Liver (tissue), 9 donors: Measurements from ENCODE around the gene PKP1. TPM values are rescaled to one million over a fixed set of nuclear protein-coding genes. Genes with fewer than 3 reads are reported as not detected.

Experiments
- DNase-seq: peaks from one replicate; pipeline ENCODE4 v3.0.0-alpha.2; 2017; ENCODE audit warnings: low spot score
- H3K27ac ChIP-seq, 2 donors: one replicate each; pipeline ENCODE4 v1.7.0; 2013; ENCODE audit warnings: inconsistent platforms in 2 of 2, low read length in 2 of 2, control low read depth in 1 of 2, low read depth in 1 of 2, mild to moderate bottlenecking in 1 of 2
- H3K27me3 ChIP-seq, 4 donors: one replicate each; pipeline versions ENCODE4 v1.6.1 to v1.7.0; 2013; ENCODE audit warnings: low read length in 3 of 4, inconsistent platforms in 1 of 4, mild to moderate bottlenecking in 1 of 4, moderate library complexity in 1 of 4; ENCODE audit not compliant: control insufficient read depth in 4 of 4, insufficient read depth in 4 of 4
- H3K36me3 ChIP-seq, 4 donors: one replicate each; pipeline versions ENCODE4 v1.6.1 to v1.7.0; 2013; ENCODE audit warnings: low read length in 3 of 4, mild to moderate bottlenecking in 3 of 4, low read depth in 1 of 4, moderate library complexity in 1 of 4; ENCODE audit not compliant: control insufficient read depth in 4 of 4, insufficient read depth in 3 of 4
- H3K4me1 ChIP-seq, 4 donors: one replicate each; pipeline versions ENCODE4 v1.6.1 to v1.7.0; 2013; ENCODE audit warnings: low read length in 3 of 4, mild to moderate bottlenecking in 3 of 4, moderate library complexity in 1 of 4; ENCODE audit not compliant: control insufficient read depth in 4 of 4, insufficient read depth in 4 of 4
- H3K4me3 ChIP-seq, 3 donors: one replicate each; pipeline versions ENCODE4 v1.6.1 to v1.7.0; 2013; ENCODE audit warnings: low read length in 3 of 3, control low read depth in 1 of 3, low read depth in 1 of 3, mild to moderate bottlenecking in 1 of 3
- H3K9ac ChIP-seq, 2 donors: one replicate each; pipeline ENCODE4 v1.7.0; 2013; ENCODE audit warnings: low read length in 2 of 2, mild to moderate bottlenecking in 2 of 2, moderate library complexity in 2 of 2, control low read depth in 1 of 2, low read depth in 1 of 2
- H3K9me3 ChIP-seq, 4 donors: one replicate each; pipeline versions ENCODE4 v1.6.1 to v1.7.0; 2013; ENCODE audit warnings: low read length in 3 of 4; ENCODE audit not compliant: control insufficient read depth in 4 of 4
- EGR1 ChIP-seq, 2 donors: IDR thresholded peaks; 2 replicates each; pipeline ENCODE4 v1.6.1; 2016 to 2018; ENCODE audit warnings: antibody characterized with exemption in 2 of 2, low read depth in 2 of 2
- FOXA1 ChIP-seq: IDR thresholded peaks from 2 replicates; pipeline ENCODE4 v1.6.1; 2016; ENCODE audit warnings: antibody characterized with exemption
- FOXA2 ChIP-seq: IDR thresholded peaks from 2 replicates; pipeline ENCODE4 v1.6.1; 2016; ENCODE audit warnings: antibody characterized with exemption
- GABPA ChIP-seq, 2 donors: IDR thresholded peaks in 1 of 2; conservative IDR thresholded peaks in 1 of 2; 2 replicates each; pipeline ENCODE4 v1.6.1; 2016; ENCODE audit warnings: antibody characterized with exemption in 2 of 2, mild to moderate bottlenecking in 1 of 2, moderate library complexity in 1 of 2
- HNF4A ChIP-seq, 2 donors: conservative IDR thresholded peaks; 2 replicates each; pipeline ENCODE4 v1.6.1; 2016; ENCODE audit warnings: antibody characterized with exemption in 2 of 2, mild to moderate bottlenecking in 2 of 2
- HNF4G ChIP-seq: IDR thresholded peaks from 2 replicates; pipeline ENCODE4 v1.6.1; 2016; ENCODE audit warnings: antibody characterized with exemption
- JUND ChIP-seq, 2 donors: IDR thresholded peaks; 2 replicates each; pipeline ENCODE4 v1.6.1; 2016; ENCODE audit warnings: antibody characterized with exemption in 2 of 2
- NR2F2 ChIP-seq: IDR thresholded peaks from 2 replicates; pipeline ENCODE4 v1.6.1; 2016; ENCODE audit warnings: antibody characterized with exemption
- RAD21 ChIP-seq, 2 donors: IDR thresholded peaks; 2 replicates each; pipeline ENCODE4 v1.6.1; 2016; ENCODE audit warnings: antibody characterized with exemption in 2 of 2, mild to moderate bottlenecking in 2 of 2
- RXRA ChIP-seq, 2 donors: IDR thresholded peaks; 2 replicates each; pipeline ENCODE4 v1.6.1; 2017 to 2018; ENCODE audit warnings: antibody characterized with exemption in 2 of 2, mild to moderate bottlenecking in 1 of 2
- SP1 ChIP-seq: IDR thresholded peaks from 2 replicates; pipeline ENCODE4 v1.6.1; 2018; ENCODE audit warnings: antibody characterized with exemption, mild to moderate bottlenecking
- TAF1 ChIP-seq: conservative IDR thresholded peaks from 2 replicates; pipeline ENCODE4 v1.6.1; 2016; ENCODE audit warnings: antibody characterized with exemption, mild to moderate bottlenecking
- YY1 ChIP-seq: IDR thresholded peaks from 2 replicates; pipeline ENCODE4 v1.6.1; 2016; ENCODE audit warnings: antibody characterized with exemption, mild to moderate bottlenecking
- WGBS: extraction: QIAGEN DNeasy Blood & Tissue Kit; methylation state at CpG from one replicate; pipeline ENCODE4 v1.1.7; 2013; 5-methylcytosine and 5-hydroxymethylcytosine counted together
- polyA plus RNA-seq, 2 donors: library from polyadenylated mRNA; stranded (reverse) in 1 of 2; unstranded in 1 of 2; fragments of 200-250 nt in 1 of 2; fragments of >200 nt in 1 of 2; fragmentation: Nextera tagmentation in 1 of 2; extraction: Ambion mirVana in 1 of 2; gene quantifications; one replicate each; pipeline versions ENCODE4 v1.2.1 to v1.2.3, GENCODE V29; 2013 to 2015
- total RNA-seq, 2 donors: library from RNA; depleted of rRNA; stranded (reverse); fragments of >200 nt; gene quantifications; one replicate each; pipeline ENCODE4 v1.2.3, GENCODE V29; 2014
- TF ChIP-seq, protein P1 (sequence below): fragments of 150-350 bp; IDR thresholded peaks from 2 replicates; pipeline ENCODE4 v1.5.1; 2017; ENCODE audit warnings: improper control_type of control experiment, low read depth, low read length; ENCODE audit not compliant: missing input control
- TF ChIP-seq, protein P2 (sequence below): IDR thresholded peaks from 2 replicates; pipeline ENCODE4 v1.6.1; 2016; ENCODE audit warnings: antibody characterized with exemption
- TF ChIP-seq, protein P3 (sequence below): IDR thresholded peaks from 2 replicates; pipeline ENCODE4 v1.6.1; 2016; ENCODE audit warnings: antibody characterized with exemption
- TF ChIP-seq, protein P4 (sequence below): IDR thresholded peaks from 2 replicates; pipeline ENCODE4 v1.6.1; 2016; ENCODE audit warnings: antibody characterized with exemption, mild to moderate bottlenecking
- TF ChIP-seq, protein P5 (sequence below): IDR thresholded peaks from 2 replicates; pipeline ENCODE4 v1.6.1; 2016; ENCODE audit warnings: antibody characterized with exemption
- donor health status: healthy.
- donor health status: healthy.
- donor health status: healthy.
- donor health status: healthy.
- donor health status: healthy.

PKP1 gene
- total and polyA plus RNA-seq, 4 donors = 0.01 TPM; not detected in 3

DNA sequence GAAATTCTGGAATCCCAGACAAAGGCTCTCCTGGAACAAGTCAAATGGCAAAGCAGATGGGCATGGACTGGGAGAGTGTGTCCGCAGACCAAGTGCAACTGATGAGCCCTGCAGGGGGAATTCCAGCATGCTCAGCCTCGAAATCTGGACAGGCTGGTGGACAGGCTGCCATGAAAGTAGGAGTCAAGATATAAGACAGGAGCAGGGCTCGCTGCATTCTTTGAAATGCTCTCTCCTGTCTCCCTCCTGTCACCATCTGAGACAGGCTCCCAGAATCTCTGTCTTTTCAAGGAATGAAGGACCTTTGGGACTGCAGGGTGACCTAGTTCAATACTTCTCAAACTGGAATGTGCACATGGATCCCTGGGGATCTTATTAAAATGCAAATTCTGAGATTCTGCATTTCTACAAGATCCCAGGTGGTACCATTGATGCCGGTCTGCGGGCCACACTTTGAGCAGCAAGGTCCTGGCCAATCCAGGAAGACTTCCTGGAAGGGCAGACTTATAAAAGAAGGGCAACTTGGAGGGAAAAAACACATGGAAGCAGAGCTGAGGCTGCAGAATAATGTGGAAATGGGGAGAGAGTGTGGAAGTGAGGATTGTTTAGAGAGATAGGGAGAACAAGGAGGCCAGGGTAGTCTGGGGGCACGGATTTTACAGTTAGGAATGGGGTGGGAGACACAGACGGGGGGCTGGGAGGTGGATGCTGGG lies 64.3 kb downstream of the PKP1 start:
- Histone ChIP-seq H3K4me1 (no peaks in the 10 kb centered on the region), H3K27me3 (no peaks in the 10 kb centered on the region), H3K27ac (no peak overlapping the region), H3K9ac (no peak overlapping the region), H3K9me3 (no peaks in the 10 kb centered on the region), H3K4me3 (no peak overlapping the region), H3K36me3 (no peaks in the 10 kb centered on the region)
- WGBS = 27% methylated on average over 7 of the region's 7 CpGs
- TF ChIP-seq TAF1 (no peak), GABPA (IDR thresholded peaks at IDR 0.05 in 1 of 2, conservative IDR thresholded peaks at IDR 0.05 in 1 of 2) (no peak), RXRA (IDR thresholded peaks at IDR 0.05) (no peak), RAD21 (IDR thresholded peaks at IDR 0.05) (no peak), FOXA1 (no peak), JUND (IDR thresholded peaks at IDR 0.05) (no peak), NR2F2 (no peak), HNF4A (conservative IDR thresholded peaks at IDR 0.05) (no peak), SP1 (no peak), HNF4G (no peak), FOXA2 (no peak), YY1 (no peak), EGR1 (IDR thresholded peaks at IDR 0.05; ENCODE audit: low read depth in 2 of 2) (no peak)
- TF ChIP-seq, protein P1, sequence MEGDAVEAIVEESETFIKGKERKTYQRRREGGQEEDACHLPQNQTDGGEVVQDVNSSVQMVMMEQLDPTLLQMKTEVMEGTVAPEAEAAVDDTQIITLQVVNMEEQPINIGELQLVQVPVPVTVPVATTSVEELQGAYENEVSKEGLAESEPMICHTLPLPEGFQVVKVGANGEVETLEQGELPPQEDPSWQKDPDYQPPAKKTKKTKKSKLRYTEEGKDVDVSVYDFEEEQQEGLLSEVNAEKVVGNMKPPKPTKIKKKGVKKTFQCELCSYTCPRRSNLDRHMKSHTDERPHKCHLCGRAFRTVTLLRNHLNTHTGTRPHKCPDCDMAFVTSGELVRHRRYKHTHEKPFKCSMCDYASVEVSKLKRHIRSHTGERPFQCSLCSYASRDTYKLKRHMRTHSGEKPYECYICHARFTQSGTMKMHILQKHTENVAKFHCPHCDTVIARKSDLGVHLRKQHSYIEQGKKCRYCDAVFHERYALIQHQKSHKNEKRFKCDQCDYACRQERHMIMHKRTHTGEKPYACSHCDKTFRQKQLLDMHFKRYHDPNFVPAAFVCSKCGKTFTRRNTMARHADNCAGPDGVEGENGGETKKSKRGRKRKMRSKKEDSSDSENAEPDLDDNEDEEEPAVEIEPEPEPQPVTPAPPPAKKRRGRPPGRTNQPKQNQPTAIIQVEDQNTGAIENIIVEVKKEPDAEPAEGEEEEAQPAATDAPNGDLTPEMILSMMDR = no peak
- TF ChIP-seq, protein P2, sequence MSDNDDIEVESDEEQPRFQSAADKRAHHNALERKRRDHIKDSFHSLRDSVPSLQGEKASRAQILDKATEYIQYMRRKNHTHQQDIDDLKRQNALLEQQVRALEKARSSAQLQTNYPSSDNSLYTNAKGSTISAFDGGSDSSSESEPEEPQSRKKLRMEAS = no peak
- TF ChIP-seq, protein P3, sequence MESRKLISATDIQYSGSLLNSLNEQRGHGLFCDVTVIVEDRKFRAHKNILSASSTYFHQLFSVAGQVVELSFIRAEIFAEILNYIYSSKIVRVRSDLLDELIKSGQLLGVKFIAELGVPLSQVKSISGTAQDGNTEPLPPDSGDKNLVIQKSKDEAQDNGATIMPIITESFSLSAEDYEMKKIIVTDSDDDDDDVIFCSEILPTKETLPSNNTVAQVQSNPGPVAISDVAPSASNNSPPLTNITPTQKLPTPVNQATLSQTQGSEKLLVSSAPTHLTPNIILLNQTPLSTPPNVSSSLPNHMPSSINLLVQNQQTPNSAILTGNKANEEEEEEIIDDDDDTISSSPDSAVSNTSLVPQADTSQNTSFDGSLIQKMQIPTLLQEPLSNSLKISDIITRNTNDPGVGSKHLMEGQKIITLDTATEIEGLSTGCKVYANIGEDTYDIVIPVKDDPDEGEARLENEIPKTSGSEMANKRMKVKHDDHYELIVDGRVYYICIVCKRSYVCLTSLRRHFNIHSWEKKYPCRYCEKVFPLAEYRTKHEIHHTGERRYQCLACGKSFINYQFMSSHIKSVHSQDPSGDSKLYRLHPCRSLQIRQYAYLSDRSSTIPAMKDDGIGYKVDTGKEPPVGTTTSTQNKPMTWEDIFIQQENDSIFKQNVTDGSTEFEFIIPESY = no peak
- TF ChIP-seq, protein P4, sequence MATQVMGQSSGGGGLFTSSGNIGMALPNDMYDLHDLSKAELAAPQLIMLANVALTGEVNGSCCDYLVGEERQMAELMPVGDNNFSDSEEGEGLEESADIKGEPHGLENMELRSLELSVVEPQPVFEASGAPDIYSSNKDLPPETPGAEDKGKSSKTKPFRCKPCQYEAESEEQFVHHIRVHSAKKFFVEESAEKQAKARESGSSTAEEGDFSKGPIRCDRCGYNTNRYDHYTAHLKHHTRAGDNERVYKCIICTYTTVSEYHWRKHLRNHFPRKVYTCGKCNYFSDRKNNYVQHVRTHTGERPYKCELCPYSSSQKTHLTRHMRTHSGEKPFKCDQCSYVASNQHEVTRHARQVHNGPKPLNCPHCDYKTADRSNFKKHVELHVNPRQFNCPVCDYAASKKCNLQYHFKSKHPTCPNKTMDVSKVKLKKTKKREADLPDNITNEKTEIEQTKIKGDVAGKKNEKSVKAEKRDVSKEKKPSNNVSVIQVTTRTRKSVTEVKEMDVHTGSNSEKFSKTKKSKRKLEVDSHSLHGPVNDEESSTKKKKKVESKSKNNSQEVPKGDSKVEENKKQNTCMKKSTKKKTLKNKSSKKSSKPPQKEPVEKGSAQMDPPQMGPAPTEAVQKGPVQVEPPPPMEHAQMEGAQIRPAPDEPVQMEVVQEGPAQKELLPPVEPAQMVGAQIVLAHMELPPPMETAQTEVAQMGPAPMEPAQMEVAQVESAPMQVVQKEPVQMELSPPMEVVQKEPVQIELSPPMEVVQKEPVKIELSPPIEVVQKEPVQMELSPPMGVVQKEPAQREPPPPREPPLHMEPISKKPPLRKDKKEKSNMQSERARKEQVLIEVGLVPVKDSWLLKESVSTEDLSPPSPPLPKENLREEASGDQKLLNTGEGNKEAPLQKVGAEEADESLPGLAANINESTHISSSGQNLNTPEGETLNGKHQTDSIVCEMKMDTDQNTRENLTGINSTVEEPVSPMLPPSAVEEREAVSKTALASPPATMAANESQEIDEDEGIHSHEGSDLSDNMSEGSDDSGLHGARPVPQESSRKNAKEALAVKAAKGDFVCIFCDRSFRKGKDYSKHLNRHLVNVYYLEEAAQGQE = no peak
- TF ChIP-seq, protein P5, sequence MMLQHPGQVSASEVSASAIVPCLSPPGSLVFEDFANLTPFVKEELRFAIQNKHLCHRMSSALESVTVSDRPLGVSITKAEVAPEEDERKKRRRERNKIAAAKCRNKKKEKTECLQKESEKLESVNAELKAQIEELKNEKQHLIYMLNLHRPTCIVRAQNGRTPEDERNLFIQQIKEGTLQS = no peak
- DNase-seq = no peak
